ENCODE results near the gene ARID5B.

GRCh38 chr10:61983255-61983654 lies 81.8 kb downstream of the ARID5B start:
- TF ChIP-seq, protein P1, sequence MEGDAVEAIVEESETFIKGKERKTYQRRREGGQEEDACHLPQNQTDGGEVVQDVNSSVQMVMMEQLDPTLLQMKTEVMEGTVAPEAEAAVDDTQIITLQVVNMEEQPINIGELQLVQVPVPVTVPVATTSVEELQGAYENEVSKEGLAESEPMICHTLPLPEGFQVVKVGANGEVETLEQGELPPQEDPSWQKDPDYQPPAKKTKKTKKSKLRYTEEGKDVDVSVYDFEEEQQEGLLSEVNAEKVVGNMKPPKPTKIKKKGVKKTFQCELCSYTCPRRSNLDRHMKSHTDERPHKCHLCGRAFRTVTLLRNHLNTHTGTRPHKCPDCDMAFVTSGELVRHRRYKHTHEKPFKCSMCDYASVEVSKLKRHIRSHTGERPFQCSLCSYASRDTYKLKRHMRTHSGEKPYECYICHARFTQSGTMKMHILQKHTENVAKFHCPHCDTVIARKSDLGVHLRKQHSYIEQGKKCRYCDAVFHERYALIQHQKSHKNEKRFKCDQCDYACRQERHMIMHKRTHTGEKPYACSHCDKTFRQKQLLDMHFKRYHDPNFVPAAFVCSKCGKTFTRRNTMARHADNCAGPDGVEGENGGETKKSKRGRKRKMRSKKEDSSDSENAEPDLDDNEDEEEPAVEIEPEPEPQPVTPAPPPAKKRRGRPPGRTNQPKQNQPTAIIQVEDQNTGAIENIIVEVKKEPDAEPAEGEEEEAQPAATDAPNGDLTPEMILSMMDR (IDR thresholded peaks at IDR 0.05) = no peak
- TF ChIP-seq POLR2A (IDR thresholded peaks at IDR 0.05) = no peak

Data from Peyer's patch (tissue), 4 donors.